ENCODE results near the gene GRB2. TPM values are rescaled to one million over a fixed set of nuclear protein-coding genes. Genes with fewer than 3 reads are reported as not detected.

Gene GRB2
- total and polyA plus RNA-seq, 2 experiments from 2014 or later, result 89.0 to 112 TPM

GRCh38 chr17:75430159-75430974 is 24.9 kb upstream of the GRB2 start:
- peaks cover 10% of the 10 kb centered on the region for H3K4me1 Mint-ChIP-seq
- H3K9me2 ChIP-seq (ENCODE audit: insufficient read depth), result no peaks in the 10 kb centered on the region
- no peak overlapping the region for H3K4me3 ChIP-seq
- no peaks in the 10 kb centered on the region for H3K79me2 ChIP-seq (replicated peaks; ENCODE audit: insufficient read depth)
- H3K36me3 ChIP-seq (ENCODE audit: insufficient read depth), result no peaks in the 10 kb centered on the region
- no peak overlapping the region; the same call in 1 of the 2 replicates for H2AFZ ChIP-seq
- H3K27ac ChIP-seq (ENCODE audit: low read depth), result peak overlapping the region; percentile 72
- no peaks in the 10 kb centered on the region for H3K9me3 Mint-ChIP-seq
- H4K20me1 ChIP-seq (replicated peaks; ENCODE audit: insufficient read depth), result no peaks in the 10 kb centered on the region
- H3K36me3 Mint-ChIP-seq (ENCODE audit: low read depth), result no peaks in the 10 kb centered on the region
- H3K4me3 Mint-ChIP-seq, result no peak overlapping the region; the same call in 2 of the 3 replicates
- no peak overlapping the region for H3K27ac Mint-ChIP-seq
- ATAC-seq, result peak; percentile 64
- H3K27me3 Mint-ChIP-seq (ENCODE audit: insufficient read depth, low read depth, poor library complexity), result peaks cover 2% of the 10 kb centered on the region
- no peak overlapping the region for H3K4me2 ChIP-seq
- H3F3A ChIP-seq (replicated peaks; ENCODE audit: low read depth), result no peaks in the 10 kb centered on the region
- peak; percentile 87 for DNase-seq (ENCODE audit: low spot score)
- H3K4me1 ChIP-seq (ENCODE audit: insufficient read depth), result 0 out of 2 replicates have a peak, but pooled peaks cover 3% of the 10 kb centered on the region
- no peaks in the 10 kb centered on the region for H3K27me3 ChIP-seq (ENCODE audit: insufficient read depth)
- TF ChIP-seq CTCF (conservative IDR thresholded peaks at IDR 0.05; ENCODE audit: low read depth in 2 of 2), result no peak
- no peak for TF ChIP-seq EZH2 (IDR thresholded peaks at IDR 0.05; ENCODE audit: low read depth, unreplicated experiment)
- no peak for TF ChIP-seq ZNF331 (CRISPR knock-in tag; IDR thresholded peaks at IDR 0.05; ENCODE audit: low read depth)
- no peak for TF ChIP-seq JUNB (IDR thresholded peaks at IDR 0.05; ENCODE audit: unreplicated experiment)
- no peak for TF ChIP-seq POLR2AphosphoS5 (IDR thresholded peaks at IDR 0.05; ENCODE audit: low read depth)
- no peak for TF ChIP-seq CREB1 (CRISPR knock-in tag; IDR thresholded peaks at IDR 0.05; ENCODE audit: low read depth)
- TF ChIP-seq NANOG (IDR thresholded peaks at IDR 0.05; ENCODE audit: borderline replicate concordance), result no peak
- TF ChIP-seq ZNF114 (CRISPR knock-in tag; IDR thresholded peaks at IDR 0.05), result no peak
- TF ChIP-seq EZH2phosphoT487 (IDR thresholded peaks at IDR 0.05; ENCODE audit: unreplicated experiment), result no peak
- TF ChIP-seq, protein P1, sequence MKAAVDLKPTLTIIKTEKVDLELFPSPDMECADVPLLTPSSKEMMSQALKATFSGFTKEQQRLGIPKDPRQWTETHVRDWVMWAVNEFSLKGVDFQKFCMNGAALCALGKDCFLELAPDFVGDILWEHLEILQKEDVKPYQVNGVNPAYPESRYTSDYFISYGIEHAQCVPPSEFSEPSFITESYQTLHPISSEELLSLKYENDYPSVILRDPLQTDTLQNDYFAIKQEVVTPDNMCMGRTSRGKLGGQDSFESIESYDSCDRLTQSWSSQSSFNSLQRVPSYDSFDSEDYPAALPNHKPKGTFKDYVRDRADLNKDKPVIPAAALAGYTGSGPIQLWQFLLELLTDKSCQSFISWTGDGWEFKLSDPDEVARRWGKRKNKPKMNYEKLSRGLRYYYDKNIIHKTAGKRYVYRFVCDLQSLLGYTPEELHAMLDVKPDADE (IDR thresholded peaks at IDR 0.05), result no peak
- TF ChIP-seq, protein P2, sequence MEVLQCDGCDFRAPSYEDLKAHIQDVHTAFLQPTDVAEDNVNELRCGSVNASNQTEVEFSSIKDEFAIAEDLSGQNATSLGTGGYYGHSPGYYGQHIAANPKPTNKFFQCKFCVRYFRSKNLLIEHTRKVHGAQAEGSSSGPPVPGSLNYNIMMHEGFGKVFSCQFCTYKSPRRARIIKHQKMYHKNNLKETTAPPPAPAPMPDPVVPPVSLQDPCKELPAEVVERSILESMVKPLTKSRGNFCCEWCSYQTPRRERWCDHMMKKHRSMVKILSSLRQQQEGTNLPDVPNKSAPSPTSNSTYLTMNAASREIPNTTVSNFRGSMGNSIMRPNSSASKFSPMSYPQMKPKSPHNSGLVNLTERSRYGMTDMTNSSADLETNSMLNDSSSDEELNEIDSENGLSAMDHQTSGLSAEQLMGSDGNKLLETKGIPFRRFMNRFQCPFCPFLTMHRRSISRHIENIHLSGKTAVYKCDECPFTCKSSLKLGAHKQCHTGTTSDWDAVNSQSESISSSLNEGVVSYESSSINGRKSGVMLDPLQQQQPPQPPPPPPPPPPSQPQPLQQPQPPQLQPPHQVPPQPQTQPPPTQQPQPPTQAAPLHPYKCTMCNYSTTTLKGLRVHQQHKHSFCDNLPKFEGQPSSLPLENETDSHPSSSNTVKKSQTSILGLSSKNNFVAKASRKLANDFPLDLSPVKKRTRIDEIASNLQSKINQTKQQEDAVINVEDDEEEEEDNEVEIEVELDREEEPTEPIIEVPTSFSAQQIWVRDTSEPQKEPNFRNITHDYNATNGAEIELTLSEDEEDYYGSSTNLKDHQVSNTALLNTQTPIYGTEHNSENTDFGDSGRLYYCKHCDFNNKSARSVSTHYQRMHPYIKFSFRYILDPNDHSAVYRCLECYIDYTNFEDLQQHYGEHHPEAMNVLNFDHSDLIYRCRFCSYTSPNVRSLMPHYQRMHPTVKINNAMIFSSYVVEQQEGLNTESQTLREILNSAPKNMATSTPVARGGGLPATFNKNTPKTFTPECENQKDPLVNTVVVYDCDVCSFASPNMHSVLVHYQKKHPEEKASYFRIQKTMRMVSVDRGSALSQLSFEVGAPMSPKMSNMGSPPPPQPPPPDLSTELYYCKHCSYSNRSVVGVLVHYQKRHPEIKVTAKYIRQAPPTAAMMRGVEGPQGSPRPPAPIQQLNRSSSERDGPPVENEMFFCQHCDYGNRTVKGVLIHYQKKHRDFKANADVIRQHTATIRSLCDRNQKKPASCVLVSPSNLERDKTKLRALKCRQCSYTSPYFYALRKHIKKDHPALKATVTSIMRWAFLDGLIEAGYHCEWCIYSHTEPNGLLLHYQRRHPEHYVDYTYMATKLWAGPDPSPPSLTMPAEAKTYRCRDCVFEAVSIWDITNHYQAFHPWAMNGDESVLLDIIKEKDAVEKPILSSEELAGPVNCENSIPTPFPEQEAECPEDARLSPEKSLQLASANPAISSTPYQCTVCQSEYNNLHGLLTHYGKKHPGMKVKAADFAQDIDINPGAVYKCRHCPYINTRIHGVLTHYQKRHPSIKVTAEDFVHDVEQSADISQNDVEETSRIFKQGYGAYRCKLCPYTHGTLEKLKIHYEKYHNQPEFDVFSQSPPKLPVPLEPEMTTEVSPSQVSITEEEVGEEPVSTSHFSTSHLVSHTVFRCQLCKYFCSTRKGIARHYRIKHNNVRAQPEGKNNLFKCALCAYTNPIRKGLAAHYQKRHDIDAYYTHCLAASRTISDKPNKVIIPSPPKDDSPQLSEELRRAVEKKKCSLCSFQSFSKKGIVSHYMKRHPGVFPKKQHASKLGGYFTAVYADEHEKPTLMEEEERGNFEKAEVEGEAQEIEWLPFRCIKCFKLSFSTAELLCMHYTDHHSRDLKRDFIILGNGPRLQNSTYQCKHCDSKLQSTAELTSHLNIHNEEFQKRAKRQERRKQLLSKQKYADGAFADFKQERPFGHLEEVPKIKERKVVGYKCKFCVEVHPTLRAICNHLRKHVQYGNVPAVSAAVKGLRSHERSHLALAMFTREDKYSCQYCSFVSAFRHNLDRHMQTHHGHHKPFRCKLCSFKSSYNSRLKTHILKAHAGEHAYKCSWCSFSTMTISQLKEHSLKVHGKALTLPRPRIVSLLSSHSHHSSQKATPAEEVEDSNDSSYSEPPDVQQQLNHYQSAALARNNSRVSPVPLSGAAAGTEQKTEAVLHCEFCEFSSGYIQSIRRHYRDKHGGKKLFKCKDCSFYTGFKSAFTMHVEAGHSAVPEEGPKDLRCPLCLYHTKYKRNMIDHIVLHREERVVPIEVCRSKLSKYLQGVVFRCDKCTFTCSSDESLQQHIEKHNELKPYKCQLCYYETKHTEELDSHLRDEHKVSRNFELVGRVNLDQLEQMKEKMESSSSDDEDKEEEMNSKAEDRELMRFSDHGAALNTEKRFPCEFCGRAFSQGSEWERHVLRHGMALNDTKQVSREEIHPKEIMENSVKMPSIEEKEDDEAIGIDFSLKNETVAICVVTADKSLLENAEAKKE (CRISPR knock-in tag; IDR thresholded peaks at IDR 0.05), result no peak
- TF ChIP-seq, protein P3, sequence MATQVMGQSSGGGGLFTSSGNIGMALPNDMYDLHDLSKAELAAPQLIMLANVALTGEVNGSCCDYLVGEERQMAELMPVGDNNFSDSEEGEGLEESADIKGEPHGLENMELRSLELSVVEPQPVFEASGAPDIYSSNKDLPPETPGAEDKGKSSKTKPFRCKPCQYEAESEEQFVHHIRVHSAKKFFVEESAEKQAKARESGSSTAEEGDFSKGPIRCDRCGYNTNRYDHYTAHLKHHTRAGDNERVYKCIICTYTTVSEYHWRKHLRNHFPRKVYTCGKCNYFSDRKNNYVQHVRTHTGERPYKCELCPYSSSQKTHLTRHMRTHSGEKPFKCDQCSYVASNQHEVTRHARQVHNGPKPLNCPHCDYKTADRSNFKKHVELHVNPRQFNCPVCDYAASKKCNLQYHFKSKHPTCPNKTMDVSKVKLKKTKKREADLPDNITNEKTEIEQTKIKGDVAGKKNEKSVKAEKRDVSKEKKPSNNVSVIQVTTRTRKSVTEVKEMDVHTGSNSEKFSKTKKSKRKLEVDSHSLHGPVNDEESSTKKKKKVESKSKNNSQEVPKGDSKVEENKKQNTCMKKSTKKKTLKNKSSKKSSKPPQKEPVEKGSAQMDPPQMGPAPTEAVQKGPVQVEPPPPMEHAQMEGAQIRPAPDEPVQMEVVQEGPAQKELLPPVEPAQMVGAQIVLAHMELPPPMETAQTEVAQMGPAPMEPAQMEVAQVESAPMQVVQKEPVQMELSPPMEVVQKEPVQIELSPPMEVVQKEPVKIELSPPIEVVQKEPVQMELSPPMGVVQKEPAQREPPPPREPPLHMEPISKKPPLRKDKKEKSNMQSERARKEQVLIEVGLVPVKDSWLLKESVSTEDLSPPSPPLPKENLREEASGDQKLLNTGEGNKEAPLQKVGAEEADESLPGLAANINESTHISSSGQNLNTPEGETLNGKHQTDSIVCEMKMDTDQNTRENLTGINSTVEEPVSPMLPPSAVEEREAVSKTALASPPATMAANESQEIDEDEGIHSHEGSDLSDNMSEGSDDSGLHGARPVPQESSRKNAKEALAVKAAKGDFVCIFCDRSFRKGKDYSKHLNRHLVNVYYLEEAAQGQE (IDR thresholded peaks at IDR 0.05; ENCODE audit: unreplicated experiment), result no peak
- no peak for TF ChIP-seq STAT1 (IDR thresholded peaks at IDR 0.05; ENCODE audit: unreplicated experiment)

Measured in GM23338 (cell line).